Lung (tissue), 12 donors: ENCODE measurements around the gene CLIP2. TPM values are rescaled to one million over a fixed set of nuclear protein-coding genes. Genes with fewer than 3 reads are reported as not detected.

Source experiments
- ATAC-seq: fragments of 200-7000 bp; cut with Tn5 transposase; one replicate; pipeline ENCODE4 v1.9.1; 2020; ENCODE audit warnings: moderate number of reproducible peaks; ENCODE audit not compliant: insufficient read depth, low FRiP score
- DNase-seq, 3 donors: peaks; one replicate each; pipeline ENCODE4 v3.0.0-alpha.2; 2013 to 2017
- H3K27ac ChIP-seq, 2 donors: one replicate each; pipeline ENCODE4 v1.5.1; 2013; ENCODE audit warnings: mild to moderate bottlenecking in 2 of 2, moderate library complexity in 2 of 2, control low read depth in 1 of 2, inconsistent platforms in 1 of 2, low read depth in 1 of 2, low read length in 1 of 2
- H3K27me3 ChIP-seq, 3 donors: one replicate each; pipeline ENCODE4 v1.5.1; 2013; ENCODE audit warnings: low read length in 2 of 3; ENCODE audit not compliant: control insufficient read depth in 3 of 3, insufficient read depth in 3 of 3
- H3K36me3 ChIP-seq, 4 donors: one replicate each; pipeline ENCODE4 v1.5.1; 2013; ENCODE audit warnings: low read length in 4 of 4, mild to moderate bottlenecking in 1 of 4, moderate library complexity in 1 of 4; ENCODE audit not compliant: control insufficient read depth in 4 of 4, insufficient read depth in 4 of 4
- H3K4me1 ChIP-seq, 5 donors: one replicate each; pipeline ENCODE4 v1.5.1; 2013; ENCODE audit warnings: low read length in 5 of 5, mild to moderate bottlenecking in 2 of 5, moderate library complexity in 1 of 5; ENCODE audit not compliant: control insufficient read depth in 5 of 5, insufficient read depth in 5 of 5
- H3K4me3 ChIP-seq: one replicate; pipeline ENCODE4 v1.5.1; 2013; ENCODE audit warnings: mild to moderate bottlenecking, control low read depth, moderate library complexity
- H3K9ac ChIP-seq, 2 donors: one replicate each; pipeline ENCODE4 v1.5.1; 2013; ENCODE audit warnings: low read length in 2 of 2, control low read depth in 1 of 2; ENCODE audit not compliant: insufficient read depth in 1 of 2
- H3K9me3 ChIP-seq, 4 donors: one replicate each; pipeline ENCODE4 v1.5.1; 2013; ENCODE audit warnings: low read length in 3 of 4, mild to moderate bottlenecking in 1 of 4, moderate library complexity in 1 of 4; ENCODE audit not compliant: control insufficient read depth in 4 of 4, insufficient read depth in 3 of 4
- WGBS, 2 donors: extraction: QIAGEN DNeasy Blood & Tissue Kit; methylation state at CpG; one replicate each; pipeline ENCODE4 v1.1.7; 2013; 5-methylcytosine and 5-hydroxymethylcytosine counted together
- polyA plus RNA-seq, 2 donors: library from polyadenylated mRNA; stranded (reverse); fragments of 200-250 nt; gene quantifications; one replicate each; pipeline ENCODE4 v1.2.1, GENCODE V29; 2013
- total RNA-seq, 2 donors: library from RNA; depleted of rRNA in 1 of 2; stranded (reverse); fragments of >200 nt in 1 of 2; gene quantifications; one replicate each; pipeline ENCODE4 v1.2.1, GENCODE V29; 2014 to 2021
- TF ChIP-seq, protein P1 (sequence below): IDR thresholded peaks from 2 replicates; pipeline ENCODE4 v1.5.1; 2012; ENCODE audit warnings: mild to moderate bottlenecking; ENCODE audit errors: control extremely low read depth, extremely low read depth
- donor health status: control.
- donor health status: control.
- donor health status: Bipolar disorder and iron deficiency.
- donor health status: healthy.
- donor health status: DM: yes; HTN: yes; CAD: no.

The CLIP2 gene
- total and polyA plus RNA-seq, 4 donors, result 7.9 to 27.0 (median 14.9) TPM

DNA sequence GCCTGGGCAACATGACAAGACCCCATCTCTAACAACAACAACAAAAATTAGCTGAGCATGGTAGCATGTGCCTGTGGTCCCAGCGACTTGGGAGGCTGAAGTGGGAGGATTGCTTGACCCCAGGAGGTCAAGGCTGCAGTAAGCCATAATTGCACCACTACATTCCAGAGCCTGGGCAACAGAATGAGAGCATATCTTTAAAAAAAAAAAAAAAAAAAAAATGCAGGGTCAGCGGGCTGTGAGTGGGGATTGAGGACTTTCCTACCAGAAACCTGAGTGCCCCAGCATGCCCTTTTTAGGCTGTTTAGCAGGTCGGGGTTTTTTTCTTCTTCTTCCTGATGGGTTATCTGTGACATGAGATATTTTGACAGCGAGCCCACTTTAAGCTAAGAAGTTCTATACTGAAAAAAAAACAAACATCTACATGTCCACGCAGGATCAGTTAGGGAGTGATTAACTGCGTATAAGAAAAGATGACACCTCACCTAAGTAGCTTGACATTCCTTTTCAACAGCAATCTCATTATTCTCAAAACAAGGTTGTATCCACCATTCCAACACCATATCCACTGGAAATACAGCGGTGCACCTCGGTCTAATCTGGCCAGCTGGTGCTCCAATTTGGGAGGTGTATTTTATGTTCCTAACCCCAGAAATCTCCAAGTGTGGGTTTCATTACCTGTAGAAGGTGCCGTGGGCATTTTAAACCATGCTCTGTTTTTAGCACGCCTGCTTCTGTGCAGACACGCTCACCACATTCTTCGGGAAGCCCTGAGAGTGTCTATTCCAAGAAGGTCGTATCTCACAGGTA, 21.2 kb upstream of the CLIP2 start:
- Histone ChIP-seq H3K4me1 (peaks cover 0 to 12% (median 0%) of the 10 kb centered on the region in 5 donors), H3K36me3 (no peaks in the 10 kb centered on the region), H3K9ac (no peak overlapping the region), H3K9me3 (no peaks in the 10 kb centered on the region), H3K27me3 (no peaks in the 10 kb centered on the region), H3K27ac (no peak overlapping the region), H3K4me3 (no peak overlapping the region)
- 72 to 78% methylated on average over 13 of the region's 13 CpGs for WGBS, 2 donors
- TF ChIP-seq, protein P1, sequence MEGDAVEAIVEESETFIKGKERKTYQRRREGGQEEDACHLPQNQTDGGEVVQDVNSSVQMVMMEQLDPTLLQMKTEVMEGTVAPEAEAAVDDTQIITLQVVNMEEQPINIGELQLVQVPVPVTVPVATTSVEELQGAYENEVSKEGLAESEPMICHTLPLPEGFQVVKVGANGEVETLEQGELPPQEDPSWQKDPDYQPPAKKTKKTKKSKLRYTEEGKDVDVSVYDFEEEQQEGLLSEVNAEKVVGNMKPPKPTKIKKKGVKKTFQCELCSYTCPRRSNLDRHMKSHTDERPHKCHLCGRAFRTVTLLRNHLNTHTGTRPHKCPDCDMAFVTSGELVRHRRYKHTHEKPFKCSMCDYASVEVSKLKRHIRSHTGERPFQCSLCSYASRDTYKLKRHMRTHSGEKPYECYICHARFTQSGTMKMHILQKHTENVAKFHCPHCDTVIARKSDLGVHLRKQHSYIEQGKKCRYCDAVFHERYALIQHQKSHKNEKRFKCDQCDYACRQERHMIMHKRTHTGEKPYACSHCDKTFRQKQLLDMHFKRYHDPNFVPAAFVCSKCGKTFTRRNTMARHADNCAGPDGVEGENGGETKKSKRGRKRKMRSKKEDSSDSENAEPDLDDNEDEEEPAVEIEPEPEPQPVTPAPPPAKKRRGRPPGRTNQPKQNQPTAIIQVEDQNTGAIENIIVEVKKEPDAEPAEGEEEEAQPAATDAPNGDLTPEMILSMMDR, result no peak
- ATAC-seq (no peak), DNase-seq (no peak)

DNA sequence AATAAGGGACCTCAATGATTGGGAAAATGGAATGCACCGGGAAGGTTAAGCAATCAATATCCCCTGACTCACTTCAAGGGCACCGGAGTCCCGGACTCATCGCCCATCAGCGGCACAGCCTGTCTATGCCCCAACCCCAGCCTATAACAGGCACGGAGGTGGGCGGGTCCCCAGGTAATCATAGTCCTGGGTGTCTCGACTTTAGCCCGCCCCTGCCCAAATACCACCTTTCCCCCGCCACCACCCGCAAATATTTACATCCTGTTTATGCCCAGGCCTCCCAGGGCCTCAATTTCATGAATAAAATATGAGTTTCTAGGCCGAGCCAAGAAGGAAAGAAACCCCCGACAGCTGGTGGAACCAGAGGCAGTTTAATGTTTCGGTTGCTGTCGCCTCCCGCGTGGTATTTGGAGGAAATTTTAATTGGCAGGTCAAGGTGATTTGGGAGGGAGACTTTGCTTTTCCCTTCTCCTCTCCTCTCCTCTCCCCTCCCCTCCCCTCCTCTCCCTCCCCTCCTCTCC, 19.4 kb upstream of the CLIP2 start:
- Histone ChIP-seq H3K9ac (peak overlapping the region in 1 of 2 donors; percentile 61), H3K36me3 (no peaks in the 10 kb centered on the region), H3K4me3 (peak overlapping the region; percentile 32), H3K27ac (no peak overlapping the region), H3K27me3 (no peaks in the 10 kb centered on the region), H3K9me3 (no peaks in the 10 kb centered on the region), H3K4me1 (peaks cover 0 to 12% (median 0%) of the 10 kb centered on the region in 5 donors)
- ATAC-seq (no peak), DNase-seq (peak; percentile 85 to 93 (median 91))
- WGBS, 2 donors, result 0 to 1% methylated on average over 17 of the region's 17 CpGs
- TF ChIP-seq, protein P1, result no peak

GRCh38 chr7:74271742-74272141, 17.5 kb upstream of the CLIP2 start:
- 30 to 40% methylated on average over 6 of the region's 6 CpGs for WGBS, 2 donors
- no peaks in the 10 kb centered on the region for H3K27me3 ChIP-seq
- H3K9ac ChIP-seq, result peak overlapping the region in 1 of 2 donors; percentile 27
- H3K4me1 ChIP-seq, result peaks cover 0 to 12% (median 0%) of the 10 kb centered on the region in 5 donors
- peak overlapping the region; percentile 6 to 90 for H3K27ac ChIP-seq
- ATAC-seq, result no peak
- DNase-seq, result no peak
- H3K4me3 ChIP-seq, result no peak overlapping the region
- H3K36me3 ChIP-seq, result no peaks in the 10 kb centered on the region
- TF ChIP-seq, protein P1, result no peak
- no peaks in the 10 kb centered on the region for H3K9me3 ChIP-seq
